HG02763 (cell line): Measurements from ENCODE around the gene MACROD2.

ENCODE experiments used
- ATAC-seq: cut with Tn5 transposase; IDR thresholded peaks from one replicate; pipeline ENCODE4 v1.9.1; 2021; ENCODE audit warnings: mild to moderate bottlenecking, moderate library complexity; ENCODE audit not compliant: unreplicated experiment

The MACROD2 gene

DNA sequence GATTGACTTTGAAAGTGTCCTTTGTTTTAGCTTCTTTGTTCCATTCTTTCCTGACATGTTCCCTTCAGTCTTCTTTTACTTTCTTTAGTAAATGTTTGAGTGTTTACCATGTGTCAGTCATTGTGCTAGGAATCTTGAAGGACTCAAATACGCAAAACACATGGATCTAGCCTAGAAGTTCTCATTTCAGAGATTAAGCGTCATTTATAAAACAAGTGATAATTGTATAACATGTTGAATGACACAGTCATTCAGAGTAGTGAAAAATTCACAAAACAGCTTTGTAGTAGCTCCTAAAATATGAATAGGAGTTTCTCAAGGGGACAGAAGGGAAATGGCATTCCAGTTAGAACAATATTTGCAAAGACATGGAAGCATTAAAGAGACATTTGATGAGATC lies 66.9 kb downstream of the MACROD2 start:
- no peak for ATAC-seq

DNA sequence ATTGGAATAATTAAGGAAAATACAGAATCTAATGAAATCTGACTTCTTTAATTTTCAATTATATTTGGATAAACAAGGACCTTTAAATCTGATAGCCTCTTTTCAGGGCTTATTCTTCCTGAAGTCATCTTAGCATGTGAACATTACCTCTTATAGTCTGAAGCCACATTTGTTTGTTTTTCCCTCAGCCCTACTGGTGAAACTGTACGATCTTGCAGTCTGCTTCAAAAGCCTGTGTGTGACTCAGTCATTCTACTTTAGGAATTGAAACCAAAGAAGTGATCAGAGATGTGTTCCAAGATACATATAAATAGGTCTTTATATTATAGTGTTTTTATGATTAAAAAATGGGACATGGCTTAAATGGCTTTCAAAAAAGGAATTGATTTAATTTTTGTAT lies 67.5 kb downstream of the MACROD2 start:
- no peak for ATAC-seq

DNA sequence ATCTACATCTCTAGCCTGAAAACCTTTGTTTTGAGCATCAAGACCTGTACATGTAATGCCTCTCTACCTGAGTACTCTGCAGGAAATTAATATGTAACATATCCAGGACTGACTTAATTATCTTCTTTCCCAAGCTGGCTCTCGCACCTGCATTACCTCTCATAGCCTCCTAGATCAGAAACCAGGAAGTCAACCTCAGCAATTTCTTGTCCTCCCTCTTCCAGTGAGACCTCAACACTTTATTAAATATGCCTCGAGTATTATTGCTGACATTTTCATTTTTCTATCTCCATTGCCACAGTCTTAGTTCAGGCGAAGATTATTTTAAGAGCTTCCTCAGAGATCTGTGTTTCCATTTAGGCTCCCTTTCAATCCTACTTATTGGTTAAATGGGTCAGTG lies 69.0 kb downstream of the MACROD2 start:
- ATAC-seq = no peak

DNA sequence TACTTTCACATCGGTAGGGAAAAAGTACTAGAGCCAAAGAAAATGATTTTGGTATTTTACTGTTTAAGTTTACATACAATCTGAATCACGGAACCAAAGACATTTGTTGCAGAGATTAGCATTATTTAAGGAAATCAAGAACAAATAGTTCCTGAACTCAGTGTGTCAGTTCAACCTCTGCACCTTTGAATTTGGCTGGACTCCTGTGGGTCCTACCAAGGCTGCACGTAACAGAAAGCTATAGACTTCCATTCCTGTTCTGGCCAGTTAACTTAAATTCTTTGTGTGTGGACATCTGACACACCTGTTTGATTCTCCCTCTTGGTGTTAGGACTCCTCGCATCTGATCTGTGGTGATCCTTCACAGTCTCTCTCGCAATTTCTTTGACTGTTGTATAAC lies 69.6 kb downstream of the MACROD2 start:
- ATAC-seq = no peak

DNA sequence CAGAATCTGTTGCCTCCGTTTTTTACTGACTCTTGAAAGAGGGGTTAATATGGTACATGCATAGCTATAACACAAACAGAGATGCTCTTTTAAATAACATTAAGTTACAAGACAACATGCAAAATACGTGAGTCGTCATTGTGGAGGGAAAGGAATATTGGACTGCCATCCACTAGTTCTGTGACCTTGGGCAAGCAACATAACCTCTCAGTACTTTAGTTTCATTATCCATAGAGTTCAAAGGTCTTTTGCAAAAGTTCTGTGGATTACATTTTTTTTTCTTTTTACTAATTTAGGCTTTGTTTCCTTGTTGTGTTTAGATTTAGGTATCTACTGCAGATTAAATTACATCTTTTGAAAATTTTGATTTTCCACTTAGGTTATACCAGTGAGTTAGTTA lies 70.5 kb downstream of the MACROD2 start:
- ATAC-seq = no peak

DNA sequence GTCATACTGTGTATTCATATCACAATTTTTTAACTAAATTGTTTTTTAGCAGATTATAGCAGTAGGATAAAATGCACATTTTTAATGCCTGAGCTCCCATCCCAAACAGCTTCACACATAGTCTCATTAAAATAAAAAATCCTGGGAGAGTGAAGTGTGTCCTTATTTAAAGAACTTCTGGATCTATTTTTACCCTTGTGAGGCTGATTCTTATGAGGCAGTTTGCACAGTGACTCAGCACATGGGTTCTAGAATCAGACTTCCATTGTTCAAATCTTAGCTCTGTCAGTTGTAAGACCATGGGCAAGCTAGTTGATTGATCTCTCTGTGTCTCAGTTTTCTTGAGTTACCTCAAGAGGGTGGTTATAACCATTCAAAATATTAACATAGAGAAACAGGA lies 72.3 kb downstream of the MACROD2 start:
- ATAC-seq = no peak

DNA sequence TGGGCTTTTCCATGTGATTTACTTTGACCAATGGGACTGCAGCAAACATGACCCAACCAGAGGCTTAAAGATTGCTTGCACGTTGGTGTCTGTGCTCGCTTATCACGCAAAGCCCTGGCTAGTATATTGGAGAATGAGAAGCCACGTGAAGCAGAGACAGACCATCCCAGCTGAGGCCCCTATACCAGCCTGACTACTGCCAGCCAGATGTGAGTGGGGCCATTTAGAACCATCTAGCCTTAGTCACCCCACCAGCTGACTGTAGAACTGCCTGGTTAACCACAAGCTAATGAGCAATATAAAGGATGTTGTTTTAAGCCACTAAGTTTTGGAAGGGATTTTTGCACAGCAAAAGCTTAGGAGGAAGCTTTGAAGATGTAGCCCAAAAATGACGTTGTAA lies 74.5 kb downstream of the MACROD2 start:
- ATAC-seq = no peak

DNA sequence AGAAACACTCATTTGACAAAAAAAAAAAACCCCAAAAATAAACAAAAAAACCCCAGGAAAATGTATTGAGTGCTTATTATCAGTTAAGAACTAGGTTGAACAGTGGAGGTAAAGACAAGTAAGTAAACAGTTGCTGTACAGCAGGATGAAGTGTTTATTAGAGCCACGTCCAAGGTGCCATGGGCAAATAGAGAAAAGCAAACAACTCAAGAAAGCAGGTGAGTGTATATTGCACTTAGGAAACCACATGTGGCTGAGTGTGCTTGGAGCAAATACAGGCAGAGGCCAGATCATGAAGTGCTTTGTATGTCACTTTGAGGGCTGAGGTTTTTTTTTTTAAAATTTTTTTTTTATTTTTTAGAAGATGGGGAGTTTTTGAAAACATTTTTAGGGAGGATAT lies 98.3 kb downstream of the MACROD2 start:
- no peak for ATAC-seq

DNA sequence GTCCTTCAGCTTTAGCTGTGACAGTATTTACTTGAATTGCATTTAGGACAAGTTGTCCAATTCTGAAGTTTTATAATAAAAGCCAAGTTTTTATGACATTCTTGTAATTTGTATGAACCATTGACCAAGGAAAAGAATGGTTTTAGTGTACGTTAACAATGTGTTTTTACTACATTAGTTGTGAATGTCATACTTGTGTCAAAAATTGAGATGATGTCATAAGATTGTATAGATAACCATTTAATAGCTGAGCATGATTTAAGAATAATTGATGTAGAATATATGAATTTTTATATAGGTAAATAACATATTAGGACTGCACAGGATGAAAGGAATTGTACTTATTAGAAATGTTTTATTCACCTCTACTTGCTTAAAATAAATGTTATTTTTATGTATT lies 102.9 kb downstream of the MACROD2 start:
- ATAC-seq = no peak

DNA sequence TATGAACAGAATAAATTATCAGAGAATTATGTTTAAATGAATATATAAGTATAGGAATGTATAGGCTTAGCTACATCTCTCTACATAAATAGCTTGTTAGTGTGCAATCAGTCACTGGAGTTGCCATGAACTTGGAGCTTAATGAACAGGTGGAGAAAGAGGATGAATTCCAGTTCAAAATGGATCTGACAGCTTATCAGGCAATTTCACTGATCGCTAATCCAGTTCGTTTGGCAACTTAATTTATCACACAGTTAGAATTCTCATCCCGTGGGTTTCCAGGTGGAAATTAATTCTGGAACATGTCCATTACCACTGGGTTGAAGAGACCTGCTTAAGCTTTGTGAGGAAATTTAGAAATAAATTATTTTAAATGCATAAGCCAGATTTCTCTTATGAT lies 118.1 kb downstream of the MACROD2 start:
- no peak for ATAC-seq

DNA sequence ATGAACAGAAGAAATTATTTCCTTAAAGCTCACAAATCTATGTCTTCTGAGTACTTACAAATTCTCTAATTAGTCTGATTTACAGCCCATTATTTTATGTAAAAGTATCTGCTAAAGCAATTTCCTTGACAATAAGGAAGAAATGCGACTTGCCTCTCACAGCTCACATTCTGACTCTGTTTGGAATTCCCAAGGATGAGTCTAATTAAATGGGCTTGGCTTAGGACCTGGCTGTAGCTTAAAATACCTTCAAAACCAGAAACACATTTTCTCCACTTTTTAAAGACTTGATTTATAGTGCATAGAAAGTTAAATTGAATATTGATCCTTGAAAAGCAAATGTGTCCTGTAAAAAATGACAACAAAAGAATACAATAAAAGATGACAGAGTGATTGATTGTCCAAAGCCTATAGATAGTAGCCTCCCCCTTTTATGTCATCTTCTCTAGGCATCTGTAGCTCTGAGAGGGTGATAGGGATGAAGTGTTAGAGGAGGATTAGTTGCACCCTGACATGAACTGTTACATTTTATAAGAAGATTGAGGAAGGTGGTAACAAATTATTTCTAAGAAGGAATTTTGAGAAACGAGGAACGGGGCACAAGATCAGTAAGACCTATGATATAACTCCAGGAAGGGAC lies 118.9 kb downstream of the MACROD2 start:
- no peak for ATAC-seq

DNA sequence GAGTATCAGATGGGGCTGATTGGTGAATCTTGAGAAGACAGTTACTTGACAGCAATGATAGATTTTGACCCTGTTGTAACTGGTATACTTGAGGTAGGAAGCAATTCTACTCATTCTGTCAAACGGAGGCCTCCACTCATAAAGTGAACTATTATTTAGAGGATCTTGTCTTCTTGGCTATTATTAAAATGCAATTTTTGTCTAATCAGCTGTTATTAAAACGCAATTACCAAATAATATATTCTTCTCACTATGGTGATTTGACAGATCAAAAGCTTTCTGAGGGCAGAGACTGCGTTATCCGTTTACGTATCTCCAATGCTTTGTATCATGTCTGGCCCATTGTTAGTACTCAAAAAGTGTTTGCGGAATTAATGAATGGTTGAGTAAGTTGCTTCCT lies 120.7 kb downstream of the MACROD2 start:
- no peak for ATAC-seq

DNA sequence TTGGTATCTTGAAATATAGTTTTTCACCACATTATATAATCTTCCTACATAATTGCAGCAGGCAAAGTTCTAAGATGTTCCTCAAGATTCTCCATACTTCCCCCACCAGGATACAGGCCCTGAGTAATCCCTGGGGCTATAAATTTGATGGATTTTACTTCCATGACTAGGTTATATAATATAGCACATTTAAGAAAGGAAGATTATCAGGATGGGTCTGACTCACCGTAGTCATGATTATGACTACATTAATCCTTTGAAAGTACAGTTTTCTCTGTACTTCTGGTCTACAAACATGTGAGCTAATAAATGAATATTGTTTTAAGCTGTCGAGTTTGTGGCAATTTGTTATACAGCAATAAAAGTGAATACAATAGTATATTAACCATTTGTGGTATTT lies 122.5 kb downstream of the MACROD2 start:
- no peak for ATAC-seq

DNA sequence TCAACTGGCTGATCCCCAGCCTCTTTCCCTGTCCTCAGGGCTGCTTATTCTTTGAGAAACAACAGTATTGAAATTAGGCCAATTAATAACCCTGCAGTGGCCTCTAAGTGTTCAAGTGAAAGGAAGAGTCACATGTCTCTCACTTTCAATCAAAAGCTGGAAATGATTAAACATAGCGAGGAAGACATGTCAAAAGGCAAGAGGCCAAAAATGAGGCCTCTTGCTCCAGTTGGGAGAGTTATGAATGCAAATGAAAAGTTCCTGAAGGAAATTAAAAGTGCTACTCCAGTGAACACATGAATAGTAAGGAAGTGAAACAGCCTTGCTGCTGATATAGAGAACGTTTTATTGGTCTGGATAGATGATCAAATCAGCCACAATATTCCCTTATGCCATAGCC lies 131.5 kb downstream of the MACROD2 start:
- no peak for ATAC-seq

DNA sequence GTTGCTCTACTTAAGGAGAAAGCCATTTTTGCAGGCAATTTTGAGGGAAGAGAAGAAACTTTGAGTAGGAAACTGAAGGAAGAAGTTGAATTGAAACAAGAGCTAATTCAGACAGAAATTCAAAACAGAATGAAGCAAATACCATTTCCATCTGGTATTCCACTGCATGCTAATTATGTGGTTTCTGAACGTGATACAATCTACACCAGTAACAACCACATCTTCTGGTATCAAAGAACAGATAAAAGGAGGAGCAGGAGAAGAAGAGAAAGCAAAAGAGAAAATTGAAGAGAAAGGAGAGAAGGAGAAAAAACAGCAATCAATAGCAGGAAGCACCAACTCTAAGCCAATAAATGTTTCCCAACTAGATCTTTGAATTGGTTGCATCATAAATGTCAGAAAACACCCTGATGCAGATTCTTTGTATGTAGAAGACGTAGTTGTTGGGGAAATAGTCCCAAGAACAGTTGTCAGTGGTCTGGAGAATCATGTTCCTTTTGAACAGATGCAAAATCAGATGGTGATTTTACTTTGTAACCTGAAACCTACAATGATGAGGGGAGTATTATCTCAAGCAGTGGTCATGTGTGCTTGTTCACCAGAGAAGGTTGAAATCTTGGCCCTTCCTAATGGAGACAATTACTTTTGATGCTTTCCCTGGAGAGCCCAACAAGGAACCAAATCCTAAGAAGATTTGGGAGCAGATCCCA lies 132.4 kb downstream of the MACROD2 start:
- no peak for ATAC-seq

DNA sequence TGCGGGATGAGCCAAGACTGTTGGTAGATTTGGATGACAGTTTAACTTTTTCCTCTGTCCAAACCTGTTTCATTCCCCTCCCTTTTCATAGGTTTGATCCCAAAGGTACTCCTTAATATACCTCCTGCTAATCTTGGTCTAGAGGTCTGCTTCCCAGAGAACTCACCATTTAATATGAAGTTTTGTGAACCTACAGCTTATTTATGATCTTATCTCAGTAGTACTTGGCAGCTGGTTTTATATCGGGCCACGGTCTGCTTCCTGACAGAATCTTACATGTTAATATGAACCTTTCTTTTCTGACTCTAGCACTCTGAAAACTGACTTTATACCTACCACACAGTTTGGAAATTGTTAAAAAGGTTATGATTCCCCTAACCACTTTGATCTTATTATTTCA lies 138.7 kb downstream of the MACROD2 start:
- ATAC-seq = no peak

DNA sequence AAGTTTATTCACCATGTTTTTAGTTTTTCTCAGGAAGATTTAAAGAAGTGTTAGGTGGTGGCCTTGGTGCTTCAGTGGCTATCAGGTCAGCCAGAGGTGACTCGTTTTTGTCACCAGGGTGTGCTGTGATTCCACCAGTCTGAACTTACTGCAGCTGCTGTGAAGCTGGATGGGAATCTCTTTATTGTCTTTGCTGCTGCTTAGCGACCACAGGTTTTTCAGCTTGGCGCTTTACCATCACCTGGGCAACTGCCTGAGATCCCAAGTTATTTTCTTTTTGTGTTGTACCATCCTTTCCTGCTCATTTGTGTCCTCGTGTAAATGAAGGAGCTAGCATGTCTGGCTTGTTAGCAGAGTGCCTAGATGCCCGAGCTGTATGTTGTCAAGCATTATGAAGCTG lies 146.9 kb downstream of the MACROD2 start:
- ATAC-seq = no peak

DNA sequence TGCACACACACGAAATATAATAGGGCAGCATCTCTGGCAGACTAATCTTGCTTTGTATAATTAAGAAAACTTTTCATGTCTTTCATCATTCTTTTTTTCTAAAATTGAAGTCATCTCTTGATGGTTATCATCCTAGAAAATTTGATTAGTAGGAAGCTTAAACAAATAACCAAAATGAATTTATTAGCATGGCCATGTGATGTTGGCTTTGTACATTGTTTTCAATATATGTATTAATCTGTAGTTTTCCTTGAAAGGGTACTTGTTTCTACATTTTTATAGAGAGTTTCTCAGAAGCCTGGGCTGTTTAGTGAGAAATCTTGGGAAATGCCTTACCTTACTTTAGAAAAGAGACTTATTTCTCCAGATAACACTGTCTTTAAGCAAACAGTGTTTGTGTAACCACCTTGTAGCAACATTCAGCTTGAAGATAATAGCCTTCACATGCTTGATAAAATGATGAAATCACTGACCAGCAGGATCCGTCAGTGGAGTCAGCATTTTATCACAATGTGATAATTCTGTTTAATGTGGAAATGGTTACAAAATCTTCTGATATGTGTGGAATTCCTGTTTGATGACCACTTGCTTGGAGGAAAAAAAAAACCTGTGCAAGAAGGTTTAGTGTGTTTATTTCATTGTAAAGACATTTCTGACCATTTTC lies 147.8 kb downstream of the MACROD2 start:
- ATAC-seq = no peak

DNA sequence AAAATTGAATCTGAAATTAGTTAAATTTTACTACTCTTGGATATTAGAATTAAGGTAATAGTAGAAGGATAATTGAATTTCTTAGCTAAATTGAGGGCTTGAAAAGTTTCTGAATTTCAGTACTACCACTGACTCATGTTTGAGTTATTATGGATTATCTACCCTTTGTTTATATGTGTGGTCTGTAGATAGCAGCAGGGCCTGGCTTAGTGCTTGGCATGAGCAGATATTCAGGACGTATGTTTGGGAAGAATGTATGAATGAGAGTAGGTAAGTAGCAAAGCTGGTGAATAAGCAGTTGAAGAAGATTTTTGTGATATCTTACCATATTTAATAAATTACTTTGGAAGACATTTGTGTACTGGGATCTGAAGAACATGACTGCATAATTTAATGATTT lies 152.7 kb downstream of the MACROD2 start:
- no peak for ATAC-seq

DNA sequence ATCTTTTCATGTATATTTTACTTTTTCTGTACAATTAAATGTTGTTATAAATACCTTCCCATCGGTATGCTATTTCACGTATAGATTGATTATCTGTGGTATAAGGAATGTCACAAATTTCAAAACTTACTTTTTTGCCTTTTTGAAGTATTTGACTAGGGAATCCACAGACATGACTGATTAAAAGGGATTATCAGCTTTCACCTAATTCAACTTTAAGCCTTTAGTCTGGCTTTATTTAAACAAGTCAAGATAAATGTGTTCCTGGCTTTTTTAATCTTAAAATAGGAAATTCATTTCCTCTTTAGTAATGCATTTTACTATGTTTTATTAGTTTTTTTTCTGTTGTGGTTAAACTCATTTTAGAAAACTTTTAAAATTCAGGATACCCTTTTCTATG lies 160.0 kb downstream of the MACROD2 start:
- no peak for ATAC-seq

DNA sequence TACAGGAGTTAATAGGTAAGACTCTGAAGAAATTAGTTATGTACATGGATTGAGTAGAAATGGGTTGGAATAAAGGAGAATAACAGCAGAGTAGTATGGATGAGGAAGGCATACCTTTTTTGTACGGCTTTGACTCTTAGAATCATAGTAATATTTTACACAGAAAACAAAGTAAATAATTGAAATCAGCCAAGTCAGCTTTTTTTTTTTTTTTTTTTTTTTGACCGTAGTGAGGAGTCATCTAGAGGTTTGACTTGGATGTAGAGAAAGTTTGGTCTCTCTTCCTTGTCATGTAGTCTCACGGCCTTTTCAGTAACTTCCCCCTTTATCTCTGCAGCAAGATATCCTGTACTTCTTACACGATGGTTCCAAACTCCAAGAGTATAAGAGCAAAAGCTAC lies 183.2 kb downstream of the MACROD2 start:
- ATAC-seq = no peak

DNA sequence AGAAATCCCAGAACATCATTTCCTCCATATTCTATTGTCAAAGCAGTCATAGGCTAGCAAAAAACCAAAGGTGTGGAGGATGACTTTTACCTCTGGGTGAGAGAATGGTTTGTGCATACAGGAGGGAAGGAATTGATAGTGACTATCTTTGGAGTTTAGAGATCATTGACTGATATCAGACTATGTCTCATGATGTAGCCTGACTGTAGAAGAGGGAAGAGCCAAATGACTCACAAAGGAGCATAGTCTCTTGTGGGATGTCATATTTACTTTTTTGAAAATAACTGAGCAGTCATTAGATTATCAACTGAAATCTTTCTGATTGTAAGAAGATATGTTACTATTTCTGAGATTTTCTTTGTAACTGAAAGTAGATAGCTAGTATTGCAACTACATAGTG lies 183.6 kb downstream of the MACROD2 start:
- ATAC-seq = no peak
